Measurements from ENCODE around the gene CHN1. TPM values are rescaled to one million over a fixed set of nuclear protein-coding genes. Genes with fewer than 3 reads are reported as not detected.

The CHN1 gene
- total RNA-seq, 2 donors from 2014 or later: 9.8 to 16.6 TPM

GRCh38 chr2:174846941-174847938 is 157.9 kb downstream of the CHN1 start:
- DNase-seq (ENCODE audit: low spot score): no peak
- intact Hi-C loops (cut with DNase I): no loop called here

DNA sequence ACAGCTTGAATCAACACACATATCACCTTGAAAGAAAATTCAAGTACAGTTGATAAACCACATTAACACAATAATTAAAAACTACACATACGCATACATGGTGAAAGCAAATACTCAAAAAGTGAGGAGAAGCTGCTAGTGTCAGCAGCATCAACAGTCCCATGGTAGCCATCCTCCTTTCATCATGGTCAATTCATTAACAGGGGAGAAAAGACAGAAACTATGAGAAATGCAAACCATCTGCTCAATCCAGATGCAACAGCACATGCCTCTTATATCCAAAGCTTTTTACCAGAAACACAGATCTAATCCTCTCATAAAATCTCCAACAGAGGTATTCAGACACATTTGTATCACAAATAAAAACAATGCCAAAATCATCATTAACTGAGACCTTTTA is 159.0 kb downstream of the CHN1 start:
- intact Hi-C loops (cut with DNase I): no loop called here
- no peak for DNase-seq (ENCODE audit: low spot score)

- intact Hi-C loops (cut with DNase I): no loop called here
These were observed 160.9 kb downstream of the CHN1 start for GRCh38 chr2:174844295-174844708.

DNA sequence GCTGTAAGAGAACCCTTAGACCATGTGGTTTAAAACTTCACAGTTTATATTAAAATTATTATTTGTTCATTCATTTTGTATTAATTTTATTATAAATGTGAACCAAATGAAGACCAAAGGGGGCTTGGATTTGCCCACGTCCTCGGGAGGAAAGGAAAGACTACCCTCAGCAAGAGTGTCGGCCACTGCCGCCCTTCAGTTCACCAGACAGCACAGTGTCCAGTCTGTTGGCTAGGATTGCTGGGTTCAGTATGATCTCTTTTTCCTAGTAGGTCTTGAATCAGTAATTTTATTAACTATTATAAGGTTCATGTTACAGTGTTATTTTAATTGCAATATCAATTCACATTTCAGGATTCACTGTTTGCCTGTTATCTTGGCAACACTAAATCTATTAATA is 162.7 kb downstream of the CHN1 start:
- intact Hi-C loops (cut with DNase I): no loop called here
- no peak for DNase-seq (ENCODE audit: low spot score)

More at GRCh38 chr2:174844295-174844708, 160.9 kb downstream of the CHN1 start:
- no peak for DNase-seq (ENCODE audit: low spot score)

- DNase-seq (ENCODE audit: low spot score): no peak
- intact Hi-C loops (cut with DNase I): no loop called here
These were observed 163.2 kb downstream of the CHN1 start for GRCh38 chr2:174841936-174842335.

DNA sequence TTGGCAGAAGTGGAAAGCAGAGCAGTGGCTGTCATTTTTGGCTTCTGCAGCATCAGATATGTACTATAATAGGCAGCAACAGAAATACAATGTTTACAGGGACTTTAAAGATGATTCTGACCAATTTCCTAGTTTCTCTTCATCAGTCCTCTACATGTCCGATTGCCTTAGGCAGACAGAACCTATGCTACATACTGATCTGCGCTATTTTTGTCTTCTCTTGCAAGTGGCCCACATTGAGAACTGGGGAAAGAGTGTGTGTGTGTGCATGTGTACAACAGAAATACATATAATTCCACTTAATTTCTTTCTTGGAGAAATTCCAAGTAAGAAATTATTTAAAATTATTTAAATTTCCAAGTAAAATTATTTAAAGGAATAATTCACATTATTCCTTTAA is 163.8 kb downstream of the CHN1 start:
- intact Hi-C loops (cut with DNase I): no loop called here
- no peak for DNase-seq (ENCODE audit: low spot score)

GRCh38 chr2:174840436-174840835 is 164.7 kb downstream of the CHN1 start:
- intact Hi-C loops (cut with DNase I): no loop called here
- DNase-seq (ENCODE audit: low spot score): no peak

- no peak for DNase-seq (ENCODE audit: low spot score)
- intact Hi-C loops (cut with DNase I): no loop called here
These were observed 165.5 kb downstream of the CHN1 start for GRCh38 chr2:174839662-174840061.

- no peak for DNase-seq (ENCODE audit: low spot score)
- intact Hi-C loops (cut with DNase I): no loop called here
These were observed 168.2 kb downstream of the CHN1 start for GRCh38 chr2:174836995-174837390.

DNA sequence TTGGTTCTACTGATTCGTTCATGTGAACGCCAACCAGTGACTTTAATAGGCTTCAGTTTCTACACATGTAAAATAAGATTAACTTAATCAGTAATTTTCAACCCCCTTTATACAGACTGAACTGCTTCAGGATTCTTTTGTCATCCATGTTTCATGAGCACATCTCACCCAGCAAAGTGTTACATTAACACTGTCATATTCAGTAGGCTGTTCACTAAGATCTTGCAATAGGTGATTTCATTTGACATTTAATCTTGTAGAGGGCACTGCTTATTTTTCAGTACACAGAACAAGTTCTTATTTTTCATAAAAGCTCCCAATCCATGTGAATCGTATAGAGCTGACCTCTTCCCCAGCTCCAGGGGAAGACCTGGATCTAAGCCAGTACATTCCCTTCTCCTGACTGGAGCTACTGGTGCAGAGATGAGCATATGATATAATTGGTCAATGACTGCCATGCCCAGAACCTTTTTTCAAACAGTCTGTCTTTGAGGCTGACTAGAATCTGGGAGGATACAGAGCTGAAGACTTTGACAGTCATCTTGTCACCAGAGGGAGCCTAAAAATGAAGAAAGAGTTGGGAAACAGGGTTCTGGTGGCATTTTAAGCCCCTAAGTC is 168.7 kb downstream of the CHN1 start:
- intact Hi-C loops (cut with DNase I): no loop called here
- DNase-seq (ENCODE audit: low spot score): no peak

- intact Hi-C loops (cut with DNase I): no loop called here
- DNase-seq (ENCODE audit: low spot score): no peak
These were observed 169.4 kb downstream of the CHN1 start for GRCh38 chr2:174835797-174836255.

- no peak for DNase-seq (ENCODE audit: low spot score)
- intact Hi-C loops (cut with DNase I): no loop called here
These were observed 171.4 kb downstream of the CHN1 start for GRCh38 chr2:174833737-174834136.

DNA sequence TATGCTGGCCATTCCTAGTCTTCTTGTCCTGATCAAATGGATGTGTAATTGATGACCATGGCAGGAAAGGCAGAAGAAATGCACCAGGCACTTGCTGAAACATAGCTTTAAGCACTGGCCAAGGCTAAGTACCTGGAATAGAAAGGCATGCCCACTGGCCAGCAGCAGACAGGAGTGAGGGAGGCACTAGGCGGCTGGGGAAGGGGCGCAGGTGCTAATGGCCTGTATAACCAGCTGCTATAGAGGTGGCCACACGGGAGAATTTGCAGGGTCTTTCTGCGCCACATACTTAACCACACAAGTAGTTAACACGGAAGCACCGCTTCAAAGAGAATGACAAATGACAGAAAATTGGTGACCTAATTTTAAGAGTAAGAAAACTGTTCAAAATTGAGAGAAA is 174.6 kb downstream of the CHN1 start:
- intact Hi-C loops (cut with DNase I): no loop called here
- DNase-seq (ENCODE audit: low spot score): no peak

GRCh38 chr2:174829550-174829949 is 175.6 kb downstream of the CHN1 start:
- DNase-seq (ENCODE audit: low spot score): no peak
- intact Hi-C loops (cut with DNase I): no loop called here

- intact Hi-C loops (cut with DNase I): no loop called here
- no peak for DNase-seq (ENCODE audit: low spot score)
These were observed 177.5 kb downstream of the CHN1 start for GRCh38 chr2:174827371-174828369.

GRCh38 chr2:174826051-174826450 is 179.1 kb downstream of the CHN1 start:
- intact Hi-C loops (cut with DNase I): no loop called here
- DNase-seq (ENCODE audit: low spot score): no peak

GRCh38 chr2:174824068-174824467 is 181.1 kb downstream of the CHN1 start:
- intact Hi-C loops (cut with DNase I): no loop called here
- DNase-seq (ENCODE audit: low spot score): no peak

- intact Hi-C loops (cut with DNase I): no loop called here
- DNase-seq (ENCODE audit: low spot score): no peak
These were observed 183.6 kb downstream of the CHN1 start for GRCh38 chr2:174821628-174822027.

- DNase-seq (ENCODE audit: low spot score): no peak
- intact Hi-C loops (cut with DNase I): no loop called here
These were observed 184.8 kb downstream of the CHN1 start for GRCh38 chr2:174820361-174820760.
